Mesodermal cell (in vitro differentiated cells): Measurements from ENCODE around the gene CAPN5.

Experiments used
- H3K27ac ChIP-seq: 2 replicates; pipeline ENCODE4 v1.7.0; 2013; ENCODE audit warnings: mild to moderate bottlenecking, low read depth, low read length, moderate library complexity; ENCODE audit not compliant: severe bottlenecking
- H3K36me3 ChIP-seq: 2 replicates; pipeline ENCODE4 v1.7.1; 2013; ENCODE audit warnings: mild to moderate bottlenecking, low read length, moderate library complexity; ENCODE audit not compliant: control insufficient read depth, insufficient read depth
- H3K4me1 ChIP-seq: one replicate; pipeline ENCODE4 v1.7.1; 2013; ENCODE audit warnings: mild to moderate bottlenecking, low read length; ENCODE audit not compliant: insufficient read depth, control insufficient read depth, poor library complexity, severe bottlenecking
- H3K4me3 ChIP-seq: 2 replicates; pipeline ENCODE4 v1.7.0; 2013; ENCODE audit warnings: low read length, control low read depth, mild to moderate bottlenecking; ENCODE audit not compliant: insufficient read depth, poor library complexity, severe bottlenecking; ENCODE audit errors: extremely low read depth
- H3K9me3 ChIP-seq: 2 replicates; pipeline ENCODE4 v1.7.1; 2013; ENCODE audit warnings: mild to moderate bottlenecking, low read length, moderate library complexity; ENCODE audit not compliant: control insufficient read depth
- WGBS, 2 experiments: methylation state at CpG; one replicate each; pipeline ENCODE4 v1.1.5; 2013; ENCODE audit warnings: missing lambda C conversion rate in 2 of 2; ENCODE audit not compliant: insufficient coverage in 2 of 2; 5-methylcytosine and 5-hydroxymethylcytosine counted together

Gene CAPN5

GRCh38 chr11:77126156-77126775 lies 59.5 kb downstream of the CAPN5 start:
- 86 to 87% methylated on average over 16 to 17 of the region's 17 CpGs for WGBS, 2 experiments
- peaks cover 26% of the 10 kb centered on the region for H3K36me3 ChIP-seq
- no peaks in the 10 kb centered on the region for H3K9me3 ChIP-seq
- no peak overlapping the region for H3K4me3 ChIP-seq
- no peak overlapping the region for H3K27ac ChIP-seq
- peaks cover 5% of the 10 kb centered on the region for H3K4me1 ChIP-seq

GRCh38 chr11:77126861-77127234 lies 60.1 kb downstream of the CAPN5 start:
- WGBS, 2 experiments: 17 to 33% methylated on average over 6 to 10 of the region's 10 CpGs
- H3K4me1 ChIP-seq: peaks cover 5% of the 10 kb centered on the region
- peak overlapping the region; percentile 31 for H3K4me3 ChIP-seq
- no peak overlapping the region for H3K27ac ChIP-seq
- H3K9me3 ChIP-seq: no peaks in the 10 kb centered on the region
- peaks cover 23% of the 10 kb centered on the region for H3K36me3 ChIP-seq

- H3K27ac ChIP-seq: no peak overlapping the region
- 5 to 11% methylated on average over 22 to 26 of the region's 27 CpGs for WGBS, 2 experiments
Measured at GRCh38 chr11:77127235-77127911, 60.6 kb downstream of the CAPN5 start.

GRCh38 chr11:77127920-77128691 lies 61.3 kb downstream of the CAPN5 start, which contains the start of gene MYO7A:
TSS of gene MYO7A (plus strand) at chr11:77128246. CDS start at chr11:77130635, 2,389 bp downstream.
- 48 to 55% methylated on average over 15 to 18 of the region's 20 CpGs for WGBS, 2 experiments
- no peak within 1 kb of the TSS for H3K27ac ChIP-seq
- peak within 1 kb of the TSS; percentile 31 for H3K4me3 ChIP-seq

More at GRCh38 chr11:77127235-77127911, 60.6 kb downstream of the CAPN5 start:
- Histone ChIP-seq H3K4me3 (peak overlapping the region; percentile 31), H3K4me1 (peaks cover 5% of the 10 kb centered on the region), H3K36me3 (peaks cover 21% of the 10 kb centered on the region), H3K9me3 (no peaks in the 10 kb centered on the region)

GRCh38 chr11:77129069-77129841 lies 62.5 kb downstream of the CAPN5 start:
- WGBS, 2 experiments: 88 to 93% methylated on average over 9 to 10 of the region's 11 CpGs
- Histone ChIP-seq H3K4me3 (no peak overlapping the region), H3K36me3 (peaks cover 5% of the 10 kb centered on the region), H3K27ac (no peak overlapping the region), H3K9me3 (no peaks in the 10 kb centered on the region), H3K4me1 (peaks cover 5% of the 10 kb centered on the region)

More at GRCh38 chr11:77127920-77128691, 61.3 kb downstream of the CAPN5 start, which contains the start of gene MYO7A:
- peaks cover 14% of the 10 kb centered on the region for H3K36me3 ChIP-seq
- no peaks in the 10 kb centered on the region for H3K9me3 ChIP-seq
- peaks cover 5% of the 10 kb centered on the region for H3K4me1 ChIP-seq

- Histone ChIP-seq H3K27ac (no peak overlapping the region), H3K4me3 (no peak overlapping the region), H3K9me3 (no peaks in the 10 kb centered on the region), H3K4me1 (peaks cover 5% of the 10 kb centered on the region), H3K36me3 (no peaks in the 10 kb centered on the region)
- 92 to 93% methylated on average over 8 to 11 of the region's 11 CpGs for WGBS, 2 experiments
Measured at GRCh38 chr11:77129842-77130756, 63.3 kb downstream of the CAPN5 start.

GRCh38 chr11:77130763-77131513 lies 64.2 kb downstream of the CAPN5 start:
- Histone ChIP-seq H3K9me3 (no peaks in the 10 kb centered on the region), H3K27ac (no peak overlapping the region), H3K4me3 (no peak overlapping the region), H3K4me1 (peaks cover 5% of the 10 kb centered on the region), H3K36me3 (no peaks in the 10 kb centered on the region)
- WGBS, 2 experiments: 87 to 100% methylated on average over 2 to 7 of the region's 9 CpGs

- 71 to 85% methylated on average over 3 of the region's 6 CpGs for WGBS, 2 experiments
Measured at GRCh38 chr11:77131560-77131959, 64.8 kb downstream of the CAPN5 start.

GRCh38 chr11:77135069-77135468 lies 68.3 kb downstream of the CAPN5 start:
- Histone ChIP-seq H3K9me3 (no peaks in the 10 kb centered on the region), H3K4me3 (no peak overlapping the region), H3K4me1 (peaks cover 4% of the 10 kb centered on the region), H3K36me3 (no peaks in the 10 kb centered on the region), H3K27ac (no peak overlapping the region)
- no CpG with 5 or more reads among the region's 2 CpGs for WGBS, 2 experiments

More at GRCh38 chr11:77131560-77131959, 64.8 kb downstream of the CAPN5 start:
- Histone ChIP-seq H3K9me3 (no peaks in the 10 kb centered on the region), H3K4me1 (peaks cover 5% of the 10 kb centered on the region), H3K36me3 (no peaks in the 10 kb centered on the region), H3K27ac (no peak overlapping the region), H3K4me3 (no peak overlapping the region)
